Transverse colon (tissue), 4 donors: ENCODE results near the gene ABCC11.

ENCODE experiments used
- EP300 ChIP-seq: sonication (generic); formaldehyde crosslinking; IDR thresholded peaks from one replicate; pipeline ENCODE4 v1.6.1; 2017; ENCODE audit warnings: antibody characterized with exemption, low read depth
- POLR2A ChIP-seq: fragments of 450-650 bp; IDR thresholded peaks from one replicate; pipeline ENCODE4 v1.6.1; 2016; ENCODE audit warnings: antibody characterized with exemption, mild to moderate bottlenecking, moderate library complexity
- POLR2AphosphoS5 ChIP-seq, 3 donors: sonication (generic); formaldehyde crosslinking; IDR thresholded peaks; one replicate each; pipeline ENCODE4 v1.6.1; 2016; ENCODE audit warnings: antibody characterized with exemption in 3 of 3
- TF ChIP-seq, protein P1 (sequence below), 5 experiments: fragments of 200-600 bp in 3 of 5; fragments of 450-650 bp in 2 of 5; sonication (generic) in 3 of 5; IDR thresholded peaks; 1 replicate in 2 of 5; 2 replicates in 3 of 5; pipeline ENCODE4 v1.5.1; 2016 to 2017; ENCODE audit warnings: antibody characterized with exemption in 5 of 5, inconsistent platforms in 3 of 5, mild to moderate bottlenecking in 2 of 5, moderate library complexity in 1 of 5

DNA sequence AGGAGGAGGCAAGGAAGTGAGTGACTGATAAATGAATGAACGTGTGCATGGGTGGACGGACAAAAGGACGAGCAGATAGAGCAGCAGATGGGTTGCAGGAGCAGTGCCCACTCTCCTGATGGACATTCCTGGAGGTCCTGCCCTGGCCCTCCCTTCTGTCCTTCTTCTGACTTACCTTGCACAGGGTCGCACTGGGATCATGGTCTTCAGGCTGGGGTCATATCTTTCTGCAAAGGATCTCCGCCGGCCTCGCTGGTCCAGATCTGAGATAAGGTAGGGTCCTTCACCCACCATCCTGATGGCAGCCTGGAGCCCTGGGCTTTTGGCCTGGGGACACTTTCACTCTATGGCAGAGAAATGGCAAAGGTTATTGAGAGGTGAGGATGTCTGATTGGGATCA lies 101.2 kb downstream of the ABCC11 start:
- TF ChIP-seq, protein P1, sequence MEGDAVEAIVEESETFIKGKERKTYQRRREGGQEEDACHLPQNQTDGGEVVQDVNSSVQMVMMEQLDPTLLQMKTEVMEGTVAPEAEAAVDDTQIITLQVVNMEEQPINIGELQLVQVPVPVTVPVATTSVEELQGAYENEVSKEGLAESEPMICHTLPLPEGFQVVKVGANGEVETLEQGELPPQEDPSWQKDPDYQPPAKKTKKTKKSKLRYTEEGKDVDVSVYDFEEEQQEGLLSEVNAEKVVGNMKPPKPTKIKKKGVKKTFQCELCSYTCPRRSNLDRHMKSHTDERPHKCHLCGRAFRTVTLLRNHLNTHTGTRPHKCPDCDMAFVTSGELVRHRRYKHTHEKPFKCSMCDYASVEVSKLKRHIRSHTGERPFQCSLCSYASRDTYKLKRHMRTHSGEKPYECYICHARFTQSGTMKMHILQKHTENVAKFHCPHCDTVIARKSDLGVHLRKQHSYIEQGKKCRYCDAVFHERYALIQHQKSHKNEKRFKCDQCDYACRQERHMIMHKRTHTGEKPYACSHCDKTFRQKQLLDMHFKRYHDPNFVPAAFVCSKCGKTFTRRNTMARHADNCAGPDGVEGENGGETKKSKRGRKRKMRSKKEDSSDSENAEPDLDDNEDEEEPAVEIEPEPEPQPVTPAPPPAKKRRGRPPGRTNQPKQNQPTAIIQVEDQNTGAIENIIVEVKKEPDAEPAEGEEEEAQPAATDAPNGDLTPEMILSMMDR (IDR thresholded peaks at IDR 0.05): no peak
- TF ChIP-seq POLR2AphosphoS5 (IDR thresholded peaks at IDR 0.05) (no peak), POLR2A (no peak), EP300 (no peak)
